Endothelial cell of umbilical vein (primary cell): ENCODE data around the gene GIGYF2. TPM values are rescaled to one million over a fixed set of nuclear protein-coding genes. Genes with fewer than 3 reads are reported as not detected.

Experiments
- BruUV-seq: library from RNA; stranded (reverse); fragments of 400-500 nt; replicated peaks from 2 replicates; lab custom pipeline; 2021; lab: Mats Ljungman, UMichigan
- CTCF ChIA-PET: fragments of 300-600, 350-600 bp; sonication (Branson Sonifier 250); formaldehyde crosslinking; loops from one replicate; lab custom pipeline; 2021; ENCODE audit warnings: antibody characterized with exemption, inconsistent platforms; lab: Charles Lee
- POLR2A ChIA-PET: fragments of 300-600, 350-600 bp; sonication (Branson Sonifier 250); formaldehyde crosslinking; loops from one replicate; lab custom pipeline; 2021; ENCODE audit warnings: antibody characterized with exemption, inconsistent platforms; lab: Charles Lee
- DNase-seq: peaks from one replicate; pipeline ENCODE4 v3.0.0-alpha.2; 2011; ENCODE audit warnings: low read depth, low spot score
- FAIRE-seq: peaks from 2 replicates; lab custom pipeline; 2011; peaks lifted over from hg19 to GRCh38; lab: Jason Lieb, UNC
- H2AFZ ChIP-seq: 2 replicates; pipeline ENCODE4 v1.6.0; 2012; ENCODE audit warnings: low read depth, low read length, control low read depth, inconsistent platforms
- H3K27ac ChIP-seq: 2 replicates; pipeline ENCODE4 v1.5.1; 2011; ENCODE audit warnings: low read depth, mild to moderate bottlenecking, control low read depth, low read length, moderate library complexity; ENCODE audit not compliant: insufficient read depth
- H3K27me3 ChIP-seq, 2 experiments: 2 replicates each; pipeline versions ENCODE4 v1.6.0 to v1.6.1; 2011; ENCODE audit warnings: low read length in 2 of 2, mixed read lengths in 1 of 2; ENCODE audit not compliant: control insufficient read depth in 2 of 2, insufficient read depth in 2 of 2
- H3K36me3 ChIP-seq, 2 experiments: 2 replicates in 1 of 2; 3 replicates in 1 of 2; pipeline ENCODE4 v1.5.1; 2011; ENCODE audit warnings: low read length in 2 of 2, mild to moderate bottlenecking in 1 of 2, moderate library complexity in 1 of 2; ENCODE audit not compliant: control insufficient read depth in 2 of 2, insufficient read depth in 2 of 2; ENCODE audit errors: extremely low read depth in 1 of 2
- H3K4me1 ChIP-seq: 3 replicates; pipeline ENCODE4 v1.5.1; 2011; ENCODE audit warnings: mild to moderate bottlenecking, low read length; ENCODE audit not compliant: control insufficient read depth, insufficient read depth; ENCODE audit errors: extremely low read depth
- H3K4me2 ChIP-seq: 2 replicates; pipeline ENCODE4 v1.6.1; 2011; ENCODE audit warnings: low read length, control low read depth, mixed read lengths; ENCODE audit not compliant: insufficient read depth
- H3K4me3 ChIP-seq, 3 experiments: fragments of 200-600 bp in 1 of 3; sonication (generic), shearing (Covaris generic) in 1 of 3; replicated peaks in 1 of 3; 2 replicates each; pipeline ENCODE4 v1.5.1; 2011 to 2016; ENCODE audit warnings: control low read depth in 3 of 3, low read length in 3 of 3, mild to moderate bottlenecking in 2 of 3, inconsistent platforms in 1 of 3, low read depth in 1 of 3, moderate library complexity in 1 of 3; ENCODE audit not compliant: insufficient read depth in 1 of 3
- H3K79me2 ChIP-seq: 2 replicates; pipeline ENCODE4 v1.6.0; 2012; ENCODE audit warnings: low read length, inconsistent platforms; ENCODE audit not compliant: control insufficient read depth, insufficient read depth
- H3K9ac ChIP-seq: replicated peaks from 2 replicates; pipeline ENCODE3; 2011; ENCODE audit warnings: low read length, control low read depth; ENCODE audit not compliant: insufficient read depth; ENCODE audit errors: extremely low read depth
- H3K9me1 ChIP-seq: replicated peaks from 3 replicates; pipeline ENCODE4 v1.6.0; 2011; ENCODE audit warnings: mild to moderate bottlenecking, low read length; ENCODE audit not compliant: control insufficient read depth, insufficient read depth; ENCODE audit errors: extremely low read depth
- H3K9me3 ChIP-seq: replicated peaks from 2 replicates; pipeline ENCODE4 v1.5.1; 2012; ENCODE audit warnings: low read length, inconsistent platforms; ENCODE audit not compliant: control insufficient read depth, insufficient read depth
- H4K20me1 ChIP-seq: replicated peaks from 2 replicates; pipeline ENCODE3; 2011; ENCODE audit warnings: mild to moderate bottlenecking, low read length; ENCODE audit not compliant: control insufficient read depth, insufficient read depth; ENCODE audit errors: extremely low read depth
- EZH2 ChIP-seq: IDR thresholded peaks from 2 replicates; pipeline ENCODE4 v1.6.1; 2012; ENCODE audit warnings: borderline replicate concordance, low read depth, mild to moderate bottlenecking, moderate library complexity, low read length, inconsistent platforms; ENCODE audit not compliant: severe bottlenecking
- FOS ChIP-seq: IDR thresholded peaks from 2 replicates; pipeline ENCODE4 v1.6.1; 2011; ENCODE audit warnings: mild to moderate bottlenecking, low read length, moderate library complexity, borderline replicate concordance; ENCODE audit not compliant: insufficient read depth
- GATA2 ChIP-seq: IDR thresholded peaks from 2 replicates; pipeline ENCODE4 v1.7.0; 2011; ENCODE audit warnings: low read depth, mild to moderate bottlenecking, moderate library complexity, mixed read lengths, low read length; ENCODE audit not compliant: insufficient read length, insufficient read depth
- JUN ChIP-seq: IDR thresholded peaks from 2 replicates; pipeline ENCODE4 v1.6.1; 2011; ENCODE audit warnings: borderline replicate concordance, low read depth; ENCODE audit not compliant: insufficient read length, insufficient read depth
- MYC ChIP-seq: IDR thresholded peaks from one replicate; pipeline ENCODE4 v1.6.1; 2011; ENCODE audit warnings: mild to moderate bottlenecking, low read depth, low read length
- POLR2A ChIP-seq: IDR thresholded peaks from 2 replicates; pipeline ENCODE4 v1.6.1; 2012; ENCODE audit warnings: low read depth, mild to moderate bottlenecking, control low read depth, low read length
- POLR2AphosphoS5 ChIP-seq: IDR thresholded peaks from 2 replicates; pipeline ENCODE4 v1.6.1; 2012; ENCODE audit warnings: low read depth, mild to moderate bottlenecking, control low read depth, low read length, moderate library complexity; ENCODE audit not compliant: insufficient read depth
- dilution Hi-C: fragments of 300-500 bp; cut with MboI; formaldehyde crosslinking; loops from one replicate; pipeline ENCODE4 v1.15.0; 2019; ENCODE audit warnings: low sequenced_read_pairs; ENCODE audit not compliant: extremely low pct_ligation_motif_present
- intact Hi-C: fragments of 100-400 bp; cut with micrococcal nuclease; formaldehyde crosslinking; loops from one replicate; pipeline ENCODE4 v1.10.0; 2022
- polyA plus RNA-seq, 4 experiments: library from polyadenylated mRNA; depleted of rRNA in 3 of 4; stranded (reverse) in 3 of 4; unstranded in 1 of 4; fragments of >200 nt; gene quantifications; 2 replicates each; pipeline versions ENCODE4 v1.2.1 to v1.2.3, GENCODE V29; 2011 to 2012; ENCODE audit warnings: missing spikeins in 1 of 4
- total RNA-seq: library from RNA; stranded (reverse); gene quantifications from 2 replicates; pipeline ENCODE4 v1.2.3, GENCODE V29; 2021
- TF ChIP-seq, protein P1 (sequence below), 2 donors: IDR thresholded peaks; 1 replicate in 1 of 2; 2 replicates in 1 of 2; pipeline ENCODE4 v1.5.1; 2011; ENCODE audit warnings: low read length in 2 of 2, mild to moderate bottlenecking in 2 of 2, moderate library complexity in 2 of 2, control low read depth in 1 of 2, inconsistent platforms in 1 of 2, low read depth in 1 of 2; ENCODE audit not compliant: insufficient read depth in 1 of 2; ENCODE audit errors: extremely low read depth in 1 of 2
- TF ChIP-seq, protein P2 (sequence below): IDR thresholded peaks from 2 replicates; pipeline ENCODE4 v1.6.1; 2011; ENCODE audit not compliant: insufficient read depth, insufficient read length

GIGYF2 gene
- total and polyA plus RNA-seq, 2 donors (not counting 3 experiments of a cell fraction or from before 2014, with no cell fraction given): 22.9 to 56.4 TPM

DNA sequence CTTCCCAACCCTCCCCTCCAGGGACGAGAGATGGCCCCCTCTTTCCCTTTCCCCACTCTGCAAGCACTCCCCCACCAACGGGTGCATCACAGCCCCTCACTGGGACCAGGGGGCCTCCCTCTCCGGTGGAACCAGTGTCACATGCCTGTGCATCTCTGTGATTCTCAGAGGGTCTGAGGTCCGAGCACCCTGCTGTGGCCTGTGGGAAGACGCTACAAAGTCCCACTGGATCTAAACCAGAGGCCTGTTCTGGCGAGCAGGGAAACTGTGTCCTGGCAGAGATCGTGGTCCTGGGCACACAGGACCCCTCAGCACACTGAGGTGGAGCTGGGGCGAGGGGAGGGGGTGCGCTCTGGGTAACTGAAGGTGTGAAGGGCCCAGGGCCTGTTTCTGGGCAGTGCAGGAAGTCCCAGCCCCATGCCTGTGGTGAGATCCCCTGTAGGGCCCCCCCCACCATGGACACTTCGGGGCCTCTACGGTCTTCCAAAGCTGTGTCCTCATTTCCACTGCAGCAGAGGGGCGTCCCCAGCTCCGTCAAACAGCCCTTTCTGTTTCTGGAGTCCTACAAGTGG, 180.9 kb downstream of the GIGYF2 start:
- H3K36me3 ChIP-seq: no peaks in the 10 kb centered on the region
- intact Hi-C loops (no loop called here), dilution Hi-C loops (no loop called here)
- TF ChIP-seq POLR2A (no peak), GATA2 (no peak), POLR2AphosphoS5 (no peak), JUN (no peak), FOS (no peak), EZH2 (no peak), MYC (no peak)
- TF ChIP-seq, protein P1, sequence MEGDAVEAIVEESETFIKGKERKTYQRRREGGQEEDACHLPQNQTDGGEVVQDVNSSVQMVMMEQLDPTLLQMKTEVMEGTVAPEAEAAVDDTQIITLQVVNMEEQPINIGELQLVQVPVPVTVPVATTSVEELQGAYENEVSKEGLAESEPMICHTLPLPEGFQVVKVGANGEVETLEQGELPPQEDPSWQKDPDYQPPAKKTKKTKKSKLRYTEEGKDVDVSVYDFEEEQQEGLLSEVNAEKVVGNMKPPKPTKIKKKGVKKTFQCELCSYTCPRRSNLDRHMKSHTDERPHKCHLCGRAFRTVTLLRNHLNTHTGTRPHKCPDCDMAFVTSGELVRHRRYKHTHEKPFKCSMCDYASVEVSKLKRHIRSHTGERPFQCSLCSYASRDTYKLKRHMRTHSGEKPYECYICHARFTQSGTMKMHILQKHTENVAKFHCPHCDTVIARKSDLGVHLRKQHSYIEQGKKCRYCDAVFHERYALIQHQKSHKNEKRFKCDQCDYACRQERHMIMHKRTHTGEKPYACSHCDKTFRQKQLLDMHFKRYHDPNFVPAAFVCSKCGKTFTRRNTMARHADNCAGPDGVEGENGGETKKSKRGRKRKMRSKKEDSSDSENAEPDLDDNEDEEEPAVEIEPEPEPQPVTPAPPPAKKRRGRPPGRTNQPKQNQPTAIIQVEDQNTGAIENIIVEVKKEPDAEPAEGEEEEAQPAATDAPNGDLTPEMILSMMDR (IDR thresholded peaks at IDR 0.05; ENCODE audit: extremely low read depth in 1 of 2, insufficient read depth in 1 of 2, low read depth in 1 of 2, low read length in 2 of 2): no peak
- TF ChIP-seq, protein P2, sequence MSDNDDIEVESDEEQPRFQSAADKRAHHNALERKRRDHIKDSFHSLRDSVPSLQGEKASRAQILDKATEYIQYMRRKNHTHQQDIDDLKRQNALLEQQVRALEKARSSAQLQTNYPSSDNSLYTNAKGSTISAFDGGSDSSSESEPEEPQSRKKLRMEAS: no peak
- no peaks in the 10 kb centered on the region for H3K9me1 ChIP-seq
- no peaks in the 10 kb centered on the region for H3K27me3 ChIP-seq
- no peak overlapping the region for H2AFZ ChIP-seq
- H4K20me1 ChIP-seq: no peaks in the 10 kb centered on the region
- CTCF ChIA-PET: interaction anchor here (1.0 kb wide), 1 partner anchor 151 kb away, joined by 4 read pairs; no protein-coding TSS in a partner anchor
- H3K9ac ChIP-seq: no peak overlapping the region
- no peaks in the 10 kb centered on the region for H3K9me3 ChIP-seq
- BruUV-seq: no TSS peak
- no peak overlapping the region for H3K4me3 ChIP-seq
- FAIRE-seq: no peak
- no peak overlapping the region for H3K4me2 ChIP-seq
- POLR2A ChIA-PET: no interaction called here
- no peak overlapping the region for H3K27ac ChIP-seq
- no peak for DNase-seq
- no peaks in the 10 kb centered on the region for H3K79me2 ChIP-seq
- no peaks in the 10 kb centered on the region for H3K4me1 ChIP-seq
